GM23338 (cell line): ENCODE measurements around the gene DNAH8. TPM values are rescaled to one million over a fixed set of nuclear protein-coding genes. Genes with fewer than 3 reads are reported as not detected.

Experiments
- ATAC-seq: fragments of 200-7000 bp; cut with Tn5 transposase; 3 replicates; pipeline ENCODE4 v1.9.1; 2020
- DNase-seq: peaks from one replicate; pipeline ENCODE4 v3.0.0-alpha.2; 2015; ENCODE audit warnings: low spot score
- H2AFZ ChIP-seq: fragments of 200-600 bp; sonication (generic); 2 replicates; pipeline ENCODE4 v1.8.0; 2016; ENCODE audit warnings: antibody characterized with exemption, mild to moderate bottlenecking, moderate library complexity
- H3F3A ChIP-seq: fragments of 200-600 bp; sonication (generic); replicated peaks from 2 replicates; pipeline ENCODE4 v1.8.0; 2017; ENCODE audit warnings: antibody characterized with exemption, mixed run types, low read depth
- H3K27ac ChIP-seq: fragments of 200-600 bp; sonication (generic); 2 replicates; pipeline ENCODE4 v1.6.1; 2016; ENCODE audit warnings: low read depth
- H3K27me3 ChIP-seq: fragments of 200-600 bp; sonication (generic); 2 replicates; pipeline ENCODE4 v1.8.0; 2016; ENCODE audit warnings: mild to moderate bottlenecking, mixed run types, moderate library complexity; ENCODE audit not compliant: insufficient read depth
- H3K36me3 ChIP-seq: fragments of 200-600 bp; sonication (generic); 2 replicates; pipeline ENCODE4 v1.8.0; 2016; ENCODE audit warnings: mild to moderate bottlenecking; ENCODE audit not compliant: insufficient read depth
- H3K4me1 ChIP-seq: fragments of 200-600 bp; sonication (generic); 2 replicates; pipeline ENCODE4 v1.8.0; 2016; ENCODE audit warnings: mild to moderate bottlenecking, moderate library complexity; ENCODE audit not compliant: insufficient read depth
- H3K4me2 ChIP-seq: fragments of 200-600 bp; sonication (generic); 2 replicates; pipeline ENCODE4 v1.7.1; 2017; ENCODE audit warnings: mixed run types
- H3K4me3 ChIP-seq: fragments of 200-600 bp; sonication (generic); 2 replicates; pipeline ENCODE4 v1.6.1; 2016; ENCODE audit warnings: mixed run types
- H3K79me2 ChIP-seq: fragments of 200-600 bp; sonication (generic); replicated peaks from 2 replicates; pipeline ENCODE4 v1.8.0; 2017; ENCODE audit warnings: mild to moderate bottlenecking; ENCODE audit not compliant: insufficient read depth
- H3K9me2 ChIP-seq: fragments of 200-600 bp; sonication (generic); 2 replicates; pipeline ENCODE4 v1.8.0; 2017; ENCODE audit not compliant: insufficient read depth
- H4K20me1 ChIP-seq: fragments of 200-600 bp; sonication (generic); replicated peaks from 2 replicates; pipeline ENCODE4 v1.8.0; 2017; ENCODE audit warnings: mild to moderate bottlenecking; ENCODE audit not compliant: insufficient read depth
- H3K27ac Mint-ChIP-seq: 2 replicates; pipeline ENCODE4 v1.8.0; 2020; ENCODE audit warnings: inconsistent platforms, mild to moderate bottlenecking, moderate library complexity, mixed read lengths
- H3K27me3 Mint-ChIP-seq: 3 replicates; pipeline ENCODE4 v1.8.0; 2022; ENCODE audit warnings: low read depth, mild to moderate bottlenecking, moderate library complexity, mixed read lengths, inconsistent platforms; ENCODE audit not compliant: insufficient read depth, poor library complexity
- H3K36me3 Mint-ChIP-seq: 3 replicates; pipeline ENCODE4 v1.8.0; 2021; ENCODE audit warnings: low read depth, mild to moderate bottlenecking, inconsistent platforms, moderate library complexity, mixed read lengths
- H3K4me1 Mint-ChIP-seq: 3 replicates; pipeline ENCODE4 v1.8.0; 2020; ENCODE audit warnings: mild to moderate bottlenecking, inconsistent platforms, mixed read lengths
- H3K4me3 Mint-ChIP-seq: 3 replicates; pipeline ENCODE4 v1.8.0; 2021; ENCODE audit warnings: moderate library complexity, mild to moderate bottlenecking, inconsistent platforms, mixed read lengths
- H3K9me3 Mint-ChIP-seq: 3 replicates; pipeline ENCODE4 v1.8.0; 2020; ENCODE audit warnings: moderate library complexity, mild to moderate bottlenecking, inconsistent platforms, mixed read lengths
- CREB1 ChIP-seq: fragments of 250-450 bp; sonication (Bioruptor Pico); IDR thresholded peaks from 2 replicates; pipeline ENCODE4 v1.5.0; 2020; ENCODE audit warnings: low read depth, mild to moderate bottlenecking, moderate library complexity
- NANOG ChIP-seq: IDR thresholded peaks from 2 replicates; pipeline ENCODE4 v1.6.1; 2016; ENCODE audit warnings: antibody characterized with exemption, borderline replicate concordance
- POLR2AphosphoS5 ChIP-seq: IDR thresholded peaks from 2 replicates; pipeline ENCODE4 v1.6.1; 2016; ENCODE audit warnings: antibody characterized with exemption, low read depth
- STAT1 ChIP-seq: IDR thresholded peaks from one replicate; pipeline ENCODE4 v1.6.1; 2016; ENCODE audit warnings: antibody characterized with exemption; ENCODE audit not compliant: unreplicated experiment
- ZNF114 ChIP-seq: fragments of 250-450 bp; sonication (Bioruptor Pico); IDR thresholded peaks from 2 replicates; pipeline ENCODE4 v1.5.0; 2020; ENCODE audit warnings: mild to moderate bottlenecking, moderate library complexity
- ZNF331 ChIP-seq: fragments of 250-450 bp; sonication (Bioruptor Pico); IDR thresholded peaks from 2 replicates; pipeline ENCODE4 v1.5.0; 2020; ENCODE audit warnings: low read depth, mild to moderate bottlenecking, moderate library complexity
- polyA plus RNA-seq: library from polyadenylated mRNA; unstranded; fragments of >200 nt; fragmentation: Nextera tagmentation; extraction: Ambion mirVana; gene quantifications from 2 replicates; pipeline ENCODE4 v1.2.1, GENCODE V29; 2016
- total RNA-seq: library from RNA; depleted of rRNA; stranded (reverse); fragments of >200 nt; shearing (Covaris generic); gene quantifications from 2 replicates; pipeline ENCODE4 v1.2.3, GENCODE V29; 2014
- TF ChIP-seq, protein P1 (sequence below): fragments of 250-450 bp; sonication (Bioruptor Pico); IDR thresholded peaks from 2 replicates; pipeline ENCODE4 v1.5.0; 2020; ENCODE audit warnings: mild to moderate bottlenecking, moderate library complexity
- TF ChIP-seq, protein P2 (sequence below): IDR thresholded peaks from one replicate; pipeline ENCODE4 v1.6.1; 2018; ENCODE audit warnings: antibody characterized with exemption; ENCODE audit not compliant: unreplicated experiment

DNAH8 gene
- total and polyA plus RNA-seq, 2 experiments from 2014 or later, result 0.02 TPM; not detected in 1

DNA sequence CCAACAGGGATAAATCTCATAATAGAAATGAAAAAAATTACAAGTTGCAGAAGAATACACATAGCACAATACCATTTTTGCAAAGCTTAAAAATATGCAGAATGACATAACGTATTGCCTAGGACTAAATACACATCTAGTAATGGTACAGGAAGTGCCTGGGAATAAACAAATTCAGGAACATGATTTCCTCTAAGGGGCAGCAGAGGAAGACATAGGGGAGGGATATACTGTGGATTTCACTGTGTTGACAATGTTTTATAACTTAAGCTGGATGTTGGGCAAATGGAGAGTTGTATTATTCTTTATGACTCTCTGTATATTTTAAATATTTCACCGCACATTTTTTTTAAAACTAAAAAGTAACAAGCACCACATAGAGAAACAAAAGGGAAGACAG lies 6.6 kb upstream of the DNAH8 start:
- Histone ChIP-seq H3K27ac (no peak overlapping the region), H3K27me3 (peaks cover 6% of the 10 kb centered on the region), H3K4me2 (no peak overlapping the region), H3K4me1 (no peaks in the 10 kb centered on the region), H3K4me3 (no peak overlapping the region), H2AFZ (no peak overlapping the region), H3K9me2 (peaks cover 4% of the 10 kb centered on the region; the same call in 1 of the 2 replicates), H3K36me3 (no peaks in the 10 kb centered on the region), H3K79me2 (no peaks in the 10 kb centered on the region), H4K20me1 (no peaks in the 10 kb centered on the region), H3F3A (no peaks in the 10 kb centered on the region)
- DNase-seq (no peak), ATAC-seq (no peak)
- Mint-ChIP-seq H3K27me3 (peaks cover 8% of the 10 kb centered on the region), H3K4me1 (peaks cover 1% of the 10 kb centered on the region; the same call in 2 of the 3 replicates), H3K36me3 (peaks cover 3% of the 10 kb centered on the region; the same call in 1 of the 3 replicates), H3K9me3 (peaks cover 12% of the 10 kb centered on the region), H3K27ac (no peak overlapping the region), H3K4me3 (no peak overlapping the region)
- TF ChIP-seq CREB1 (no peak), STAT1 (no peak)
- TF ChIP-seq, protein P1, sequence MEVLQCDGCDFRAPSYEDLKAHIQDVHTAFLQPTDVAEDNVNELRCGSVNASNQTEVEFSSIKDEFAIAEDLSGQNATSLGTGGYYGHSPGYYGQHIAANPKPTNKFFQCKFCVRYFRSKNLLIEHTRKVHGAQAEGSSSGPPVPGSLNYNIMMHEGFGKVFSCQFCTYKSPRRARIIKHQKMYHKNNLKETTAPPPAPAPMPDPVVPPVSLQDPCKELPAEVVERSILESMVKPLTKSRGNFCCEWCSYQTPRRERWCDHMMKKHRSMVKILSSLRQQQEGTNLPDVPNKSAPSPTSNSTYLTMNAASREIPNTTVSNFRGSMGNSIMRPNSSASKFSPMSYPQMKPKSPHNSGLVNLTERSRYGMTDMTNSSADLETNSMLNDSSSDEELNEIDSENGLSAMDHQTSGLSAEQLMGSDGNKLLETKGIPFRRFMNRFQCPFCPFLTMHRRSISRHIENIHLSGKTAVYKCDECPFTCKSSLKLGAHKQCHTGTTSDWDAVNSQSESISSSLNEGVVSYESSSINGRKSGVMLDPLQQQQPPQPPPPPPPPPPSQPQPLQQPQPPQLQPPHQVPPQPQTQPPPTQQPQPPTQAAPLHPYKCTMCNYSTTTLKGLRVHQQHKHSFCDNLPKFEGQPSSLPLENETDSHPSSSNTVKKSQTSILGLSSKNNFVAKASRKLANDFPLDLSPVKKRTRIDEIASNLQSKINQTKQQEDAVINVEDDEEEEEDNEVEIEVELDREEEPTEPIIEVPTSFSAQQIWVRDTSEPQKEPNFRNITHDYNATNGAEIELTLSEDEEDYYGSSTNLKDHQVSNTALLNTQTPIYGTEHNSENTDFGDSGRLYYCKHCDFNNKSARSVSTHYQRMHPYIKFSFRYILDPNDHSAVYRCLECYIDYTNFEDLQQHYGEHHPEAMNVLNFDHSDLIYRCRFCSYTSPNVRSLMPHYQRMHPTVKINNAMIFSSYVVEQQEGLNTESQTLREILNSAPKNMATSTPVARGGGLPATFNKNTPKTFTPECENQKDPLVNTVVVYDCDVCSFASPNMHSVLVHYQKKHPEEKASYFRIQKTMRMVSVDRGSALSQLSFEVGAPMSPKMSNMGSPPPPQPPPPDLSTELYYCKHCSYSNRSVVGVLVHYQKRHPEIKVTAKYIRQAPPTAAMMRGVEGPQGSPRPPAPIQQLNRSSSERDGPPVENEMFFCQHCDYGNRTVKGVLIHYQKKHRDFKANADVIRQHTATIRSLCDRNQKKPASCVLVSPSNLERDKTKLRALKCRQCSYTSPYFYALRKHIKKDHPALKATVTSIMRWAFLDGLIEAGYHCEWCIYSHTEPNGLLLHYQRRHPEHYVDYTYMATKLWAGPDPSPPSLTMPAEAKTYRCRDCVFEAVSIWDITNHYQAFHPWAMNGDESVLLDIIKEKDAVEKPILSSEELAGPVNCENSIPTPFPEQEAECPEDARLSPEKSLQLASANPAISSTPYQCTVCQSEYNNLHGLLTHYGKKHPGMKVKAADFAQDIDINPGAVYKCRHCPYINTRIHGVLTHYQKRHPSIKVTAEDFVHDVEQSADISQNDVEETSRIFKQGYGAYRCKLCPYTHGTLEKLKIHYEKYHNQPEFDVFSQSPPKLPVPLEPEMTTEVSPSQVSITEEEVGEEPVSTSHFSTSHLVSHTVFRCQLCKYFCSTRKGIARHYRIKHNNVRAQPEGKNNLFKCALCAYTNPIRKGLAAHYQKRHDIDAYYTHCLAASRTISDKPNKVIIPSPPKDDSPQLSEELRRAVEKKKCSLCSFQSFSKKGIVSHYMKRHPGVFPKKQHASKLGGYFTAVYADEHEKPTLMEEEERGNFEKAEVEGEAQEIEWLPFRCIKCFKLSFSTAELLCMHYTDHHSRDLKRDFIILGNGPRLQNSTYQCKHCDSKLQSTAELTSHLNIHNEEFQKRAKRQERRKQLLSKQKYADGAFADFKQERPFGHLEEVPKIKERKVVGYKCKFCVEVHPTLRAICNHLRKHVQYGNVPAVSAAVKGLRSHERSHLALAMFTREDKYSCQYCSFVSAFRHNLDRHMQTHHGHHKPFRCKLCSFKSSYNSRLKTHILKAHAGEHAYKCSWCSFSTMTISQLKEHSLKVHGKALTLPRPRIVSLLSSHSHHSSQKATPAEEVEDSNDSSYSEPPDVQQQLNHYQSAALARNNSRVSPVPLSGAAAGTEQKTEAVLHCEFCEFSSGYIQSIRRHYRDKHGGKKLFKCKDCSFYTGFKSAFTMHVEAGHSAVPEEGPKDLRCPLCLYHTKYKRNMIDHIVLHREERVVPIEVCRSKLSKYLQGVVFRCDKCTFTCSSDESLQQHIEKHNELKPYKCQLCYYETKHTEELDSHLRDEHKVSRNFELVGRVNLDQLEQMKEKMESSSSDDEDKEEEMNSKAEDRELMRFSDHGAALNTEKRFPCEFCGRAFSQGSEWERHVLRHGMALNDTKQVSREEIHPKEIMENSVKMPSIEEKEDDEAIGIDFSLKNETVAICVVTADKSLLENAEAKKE, result no peak

DNA sequence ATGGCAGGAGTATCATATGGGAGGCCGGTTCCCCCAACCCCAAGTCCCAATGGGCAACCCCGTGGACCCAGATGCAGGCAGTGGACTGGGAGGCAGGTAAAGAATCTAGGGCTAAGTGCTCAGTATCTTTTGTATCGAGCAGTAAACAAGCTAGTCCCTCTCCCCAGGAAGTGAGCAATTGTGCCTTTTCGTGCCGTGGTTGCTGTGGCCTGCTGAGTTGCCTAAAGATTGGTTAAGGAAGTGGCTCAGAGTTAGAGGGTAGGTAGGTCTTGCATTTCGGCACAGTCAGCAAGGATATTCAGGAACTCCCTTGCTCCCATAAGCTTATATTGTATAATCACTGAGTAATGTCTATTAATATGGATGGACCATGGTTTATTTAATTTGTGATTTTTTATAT lies 1.3 kb upstream of the DNAH8 start:
- TF ChIP-seq NANOG (no peak), STAT1 (no peak), ZNF114 (CRISPR knock-in tag) (no peak), CREB1 (no peak), ZNF331 (CRISPR knock-in tag) (no peak), POLR2AphosphoS5 (no peak)
- TF ChIP-seq, protein P2, sequence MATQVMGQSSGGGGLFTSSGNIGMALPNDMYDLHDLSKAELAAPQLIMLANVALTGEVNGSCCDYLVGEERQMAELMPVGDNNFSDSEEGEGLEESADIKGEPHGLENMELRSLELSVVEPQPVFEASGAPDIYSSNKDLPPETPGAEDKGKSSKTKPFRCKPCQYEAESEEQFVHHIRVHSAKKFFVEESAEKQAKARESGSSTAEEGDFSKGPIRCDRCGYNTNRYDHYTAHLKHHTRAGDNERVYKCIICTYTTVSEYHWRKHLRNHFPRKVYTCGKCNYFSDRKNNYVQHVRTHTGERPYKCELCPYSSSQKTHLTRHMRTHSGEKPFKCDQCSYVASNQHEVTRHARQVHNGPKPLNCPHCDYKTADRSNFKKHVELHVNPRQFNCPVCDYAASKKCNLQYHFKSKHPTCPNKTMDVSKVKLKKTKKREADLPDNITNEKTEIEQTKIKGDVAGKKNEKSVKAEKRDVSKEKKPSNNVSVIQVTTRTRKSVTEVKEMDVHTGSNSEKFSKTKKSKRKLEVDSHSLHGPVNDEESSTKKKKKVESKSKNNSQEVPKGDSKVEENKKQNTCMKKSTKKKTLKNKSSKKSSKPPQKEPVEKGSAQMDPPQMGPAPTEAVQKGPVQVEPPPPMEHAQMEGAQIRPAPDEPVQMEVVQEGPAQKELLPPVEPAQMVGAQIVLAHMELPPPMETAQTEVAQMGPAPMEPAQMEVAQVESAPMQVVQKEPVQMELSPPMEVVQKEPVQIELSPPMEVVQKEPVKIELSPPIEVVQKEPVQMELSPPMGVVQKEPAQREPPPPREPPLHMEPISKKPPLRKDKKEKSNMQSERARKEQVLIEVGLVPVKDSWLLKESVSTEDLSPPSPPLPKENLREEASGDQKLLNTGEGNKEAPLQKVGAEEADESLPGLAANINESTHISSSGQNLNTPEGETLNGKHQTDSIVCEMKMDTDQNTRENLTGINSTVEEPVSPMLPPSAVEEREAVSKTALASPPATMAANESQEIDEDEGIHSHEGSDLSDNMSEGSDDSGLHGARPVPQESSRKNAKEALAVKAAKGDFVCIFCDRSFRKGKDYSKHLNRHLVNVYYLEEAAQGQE, result no peak
- Mint-ChIP-seq H3K27ac (no peak overlapping the region), H3K4me3 (no peak overlapping the region), H3K27me3 (peaks cover 20% of the 10 kb centered on the region), H3K9me3 (peaks cover 12% of the 10 kb centered on the region), H3K4me1 (peaks cover 10% of the 10 kb centered on the region; the same call in 2 of the 3 replicates), H3K36me3 (peaks cover 3% of the 10 kb centered on the region; the same call in 1 of the 3 replicates)
- ATAC-seq, result peak; percentile 34
- Histone ChIP-seq H3K4me1 (peaks cover 8% of the 10 kb centered on the region), H3K27me3 (peaks cover 40% of the 10 kb centered on the region), H2AFZ (no peak overlapping the region), H3F3A (no peaks in the 10 kb centered on the region), H3K36me3 (no peaks in the 10 kb centered on the region), H3K79me2 (no peaks in the 10 kb centered on the region), H3K4me3 (no peak overlapping the region), H4K20me1 (no peaks in the 10 kb centered on the region), H3K27ac (no peak overlapping the region), H3K9me2 (peaks cover 4% of the 10 kb centered on the region; the same call in 1 of the 2 replicates), H3K4me2 (no peak overlapping the region)
- DNase-seq, result peak; percentile 35
